NCI-H2227 treated with DMSO at 0.1 percent for 48 hours (cell line): Measurements from ENCODE around the gene C1orf141.
"Not testable (repeated sequence)": the region's sequence is repeated elsewhere in the genome, so short reads cannot be mapped to it uniquely, and the experiment has no call there.

ENCODE experiments used
- DNase-seq: peaks from one replicate; lab custom pipeline; 2025; lab: John Stamatoyannopoulos, UW

C1orf141 gene

GRCh38 chr1:67142931-67143330 is 8.2 kb upstream of the C1orf141 start:
- no peak for DNase-seq

- DNase-seq, result not testable (repeated sequence)
Measured at GRCh38 chr1:67141832-67142231, 7.1 kb upstream of the C1orf141 start.

DNA sequence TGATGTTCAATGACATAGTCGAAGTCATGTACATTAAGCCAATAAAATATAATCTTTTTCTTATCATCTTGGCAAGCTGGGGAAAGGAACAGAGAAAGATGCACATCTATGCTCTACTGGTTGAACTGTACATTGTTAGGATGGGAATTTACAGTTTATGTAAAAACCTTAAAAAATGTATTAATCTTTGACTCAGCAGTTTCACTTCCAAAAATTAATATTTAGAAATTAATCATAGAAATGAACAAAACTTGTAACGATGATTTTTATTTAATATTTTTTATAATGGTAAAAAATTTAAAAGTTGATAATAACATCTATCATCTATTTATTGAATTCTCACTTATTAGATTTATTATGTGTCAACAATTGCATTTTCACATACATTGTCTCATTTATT is 5.7 kb upstream of the C1orf141 start:
- DNase-seq, result no peak

DNA sequence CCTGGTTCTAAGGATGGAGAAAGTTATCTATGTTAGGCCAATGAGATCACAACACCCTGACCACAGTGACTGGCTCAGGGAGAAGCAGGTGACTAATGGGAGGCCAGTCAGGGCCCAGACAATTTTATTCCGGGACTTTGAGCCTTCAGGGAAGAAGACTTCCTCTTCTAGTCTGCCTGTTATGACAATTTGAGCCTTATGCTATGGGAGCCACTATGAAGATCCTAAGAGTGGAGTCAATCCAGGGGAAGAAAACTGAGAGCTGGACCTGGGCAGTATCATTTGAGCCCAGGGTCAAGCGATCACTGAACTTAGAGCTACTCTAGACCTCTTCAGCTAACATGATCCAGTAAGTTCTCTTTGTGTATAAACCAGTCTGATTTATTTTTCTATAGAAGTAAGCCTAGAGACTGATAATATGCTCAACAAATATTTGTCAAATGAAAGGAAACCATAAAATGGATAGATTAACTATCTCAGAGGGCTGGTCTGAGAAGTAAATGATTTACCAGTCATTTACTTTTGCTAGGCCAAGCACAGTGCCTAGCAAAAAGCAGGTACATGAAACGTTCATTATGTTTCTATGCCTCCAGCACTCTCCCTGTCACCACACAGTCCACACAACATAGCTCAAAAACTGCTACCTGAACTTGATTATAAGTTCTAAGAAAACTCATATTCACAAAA is 4.2 kb upstream of the C1orf141 start:
- DNase-seq, result no peak

DNA sequence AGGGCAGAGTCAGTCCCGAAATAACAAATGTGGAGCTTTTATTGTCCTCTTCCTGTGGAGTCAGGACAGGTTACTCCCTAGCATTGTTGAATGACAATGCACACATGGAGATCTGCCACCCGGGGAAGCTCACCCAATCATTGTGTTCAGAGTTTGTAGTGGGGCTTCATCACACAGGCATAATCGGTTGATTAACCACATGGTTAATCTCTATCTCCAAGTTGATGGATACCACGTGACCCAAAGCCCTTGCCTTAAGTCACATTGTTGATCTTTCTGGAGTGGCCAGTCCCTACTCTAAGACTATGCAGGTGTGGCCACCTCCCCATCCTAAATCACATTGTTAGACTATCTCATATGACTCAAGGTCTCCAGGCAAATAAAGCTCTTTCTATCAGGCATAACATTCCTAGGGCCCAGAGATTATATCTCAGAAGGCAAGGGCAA is 2.6 kb upstream of the C1orf141 start:
- DNase-seq, result no peak

DNA sequence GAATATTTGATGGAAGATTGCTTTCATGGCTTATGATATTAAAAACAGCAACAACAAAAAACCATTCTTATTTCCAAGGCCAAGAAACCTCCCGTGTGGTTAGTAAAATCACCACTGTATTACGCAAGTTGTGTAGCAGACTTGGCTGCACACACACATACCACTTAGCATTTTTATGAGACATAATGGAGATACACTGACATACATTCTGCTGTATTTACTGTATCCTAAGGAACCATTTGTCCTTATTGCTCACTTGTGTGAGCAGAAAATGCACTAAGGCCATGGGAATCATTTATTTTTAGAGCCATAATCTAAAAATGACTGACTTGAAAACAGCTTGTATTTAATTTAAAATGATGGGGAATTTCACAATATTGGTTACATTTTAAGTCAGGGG is 584 bp upstream of the C1orf141 start:
- DNase-seq, result no peak

DNA sequence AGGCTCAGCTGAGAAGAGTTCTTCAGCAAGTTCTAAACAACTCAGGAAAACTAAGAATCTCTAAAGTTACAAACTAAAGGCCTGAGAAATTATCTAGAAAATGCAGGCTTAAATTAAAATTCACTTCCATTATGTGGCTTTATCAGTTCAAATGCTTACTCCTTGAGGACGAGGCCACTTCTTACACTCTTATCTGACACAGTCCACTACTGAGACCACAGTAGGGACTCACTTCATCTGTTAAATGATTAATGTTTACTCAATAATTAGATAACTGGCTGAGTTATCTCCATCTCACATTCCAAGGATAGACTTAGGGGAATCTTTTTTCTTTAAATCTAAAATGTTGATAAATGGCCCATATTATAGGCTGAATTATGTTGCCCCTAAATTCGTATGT is 1.6 kb downstream of the C1orf141 start:
- DNase-seq, result no peak

DNA sequence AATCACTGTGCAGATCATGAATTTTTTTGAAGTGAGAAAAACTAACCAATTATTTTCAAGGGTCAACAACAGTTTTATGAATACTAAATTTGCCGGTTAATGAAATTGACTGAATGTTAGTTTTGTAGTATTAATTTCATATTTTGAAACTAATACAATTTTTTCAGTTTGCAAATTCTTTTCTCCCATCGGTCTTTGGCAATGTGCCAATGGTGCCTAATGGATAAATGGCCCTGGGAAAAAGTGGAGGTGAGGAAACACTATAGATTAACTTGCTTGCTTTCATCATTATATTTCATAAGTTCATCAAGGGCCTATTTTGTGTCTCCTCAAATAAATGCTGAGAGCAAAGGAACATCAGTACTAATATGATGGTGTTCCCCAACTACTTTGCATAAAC is 4.1 kb downstream of the C1orf141 start:
- DNase-seq, result no peak

DNA sequence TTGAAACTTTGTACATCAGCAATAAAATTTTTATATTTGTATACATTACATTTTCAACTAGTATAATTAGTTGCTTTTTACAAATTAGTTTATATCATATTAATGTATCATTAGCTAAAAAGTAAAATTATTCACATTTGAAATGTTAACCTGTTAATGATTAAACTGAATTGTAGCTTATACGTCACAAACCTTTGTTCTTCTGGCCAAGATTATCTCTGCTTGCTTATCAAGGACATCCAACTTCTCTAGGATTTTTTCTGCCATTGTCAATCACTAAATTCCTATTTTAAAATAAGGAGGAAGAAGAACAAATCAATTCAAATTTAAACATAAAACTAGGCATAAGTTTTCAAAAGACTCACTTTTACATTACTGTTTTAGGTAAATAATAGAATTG is 7.8 kb downstream of the C1orf141 start:
- DNase-seq, result no peak

DNA sequence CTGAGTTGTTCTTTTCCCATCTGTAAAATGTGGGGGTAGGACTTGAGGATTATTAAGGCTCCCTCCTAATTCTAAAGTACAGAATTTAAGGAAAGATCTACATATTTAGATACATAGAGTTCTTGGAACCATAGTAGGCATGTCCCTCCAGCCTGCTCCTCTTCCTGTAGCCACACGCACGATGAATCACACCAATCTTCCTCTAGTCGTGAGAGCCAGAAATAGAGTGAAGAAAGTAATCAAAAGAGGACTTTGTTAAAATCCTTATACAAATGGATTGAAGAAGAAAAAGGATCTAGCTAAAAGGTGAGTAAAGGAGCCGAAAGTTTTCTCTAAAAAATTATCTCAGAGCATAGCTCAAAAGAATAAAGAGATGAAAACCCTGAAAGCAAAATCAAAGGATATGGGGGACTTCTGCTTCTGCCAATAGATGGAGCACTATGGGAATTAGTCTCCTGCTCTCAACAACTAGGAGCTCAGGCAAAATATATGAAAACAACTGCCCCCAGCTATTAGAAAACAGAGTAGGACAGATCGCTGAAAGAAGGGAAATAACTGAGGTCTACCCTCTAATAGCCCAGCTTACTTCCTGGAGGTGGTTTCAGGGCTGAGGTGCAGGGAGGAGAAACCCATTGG is 8.5 kb downstream of the C1orf141 start:
- no peak for DNase-seq

GRCh38 chr1:67124455-67124854 is 10.3 kb downstream of the C1orf141 start:
- DNase-seq, result no peak

DNA sequence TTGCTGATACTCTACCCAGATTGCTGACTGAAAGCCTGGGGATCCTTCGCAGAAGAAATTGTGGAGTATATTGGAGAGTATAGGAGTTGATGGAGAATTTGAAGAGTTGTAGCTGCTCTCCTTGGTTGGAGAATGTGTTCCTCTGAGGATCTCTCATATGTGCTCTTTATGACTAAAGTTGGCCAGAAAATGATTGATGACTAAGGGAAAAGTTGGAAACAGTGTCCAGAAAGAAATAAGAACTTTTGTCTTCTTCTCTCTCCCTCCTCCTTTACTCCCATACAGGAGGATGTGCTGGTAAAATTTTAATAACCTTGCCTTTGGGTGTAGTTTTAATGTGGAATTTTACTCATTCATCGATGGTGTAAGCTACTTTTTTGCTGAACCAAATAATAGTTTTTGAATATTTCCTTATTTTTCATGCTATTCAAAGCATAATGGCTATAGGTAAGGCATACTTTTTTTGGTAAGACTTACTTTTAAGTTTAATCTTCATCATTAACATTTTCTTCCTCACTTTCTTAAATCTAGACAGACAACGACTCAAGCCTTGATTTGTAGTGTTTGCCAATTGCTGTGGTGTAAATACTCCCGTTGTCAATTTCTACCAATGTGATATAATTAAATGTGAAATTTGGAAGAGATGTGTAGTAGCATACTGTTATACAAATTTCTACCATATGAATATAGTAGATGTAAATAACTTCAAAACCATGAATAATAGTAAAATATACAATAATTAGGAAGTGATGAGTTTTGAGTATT is 13.7 kb downstream of the C1orf141 start:
- DNase-seq, result no peak

DNA sequence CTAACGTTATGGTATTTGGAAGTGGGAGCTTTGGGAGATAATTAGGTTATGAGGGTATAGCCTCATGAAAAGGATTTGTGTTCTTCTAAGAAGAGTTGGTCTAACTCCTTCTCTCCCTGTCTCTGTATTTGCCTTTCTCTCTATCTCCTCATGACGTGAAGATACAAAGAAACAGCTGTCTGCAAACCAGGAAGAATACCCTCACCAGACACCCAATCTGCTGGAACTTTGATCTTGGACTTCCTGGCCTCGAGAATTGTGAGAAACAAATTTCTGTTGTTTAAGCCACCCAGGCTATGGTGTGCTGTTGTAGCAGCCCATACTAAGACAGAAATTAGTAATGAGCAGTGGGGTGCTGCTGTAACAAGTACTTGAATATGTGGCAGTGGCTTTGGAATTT is 16.1 kb downstream of the C1orf141 start:
- no peak for DNase-seq

DNA sequence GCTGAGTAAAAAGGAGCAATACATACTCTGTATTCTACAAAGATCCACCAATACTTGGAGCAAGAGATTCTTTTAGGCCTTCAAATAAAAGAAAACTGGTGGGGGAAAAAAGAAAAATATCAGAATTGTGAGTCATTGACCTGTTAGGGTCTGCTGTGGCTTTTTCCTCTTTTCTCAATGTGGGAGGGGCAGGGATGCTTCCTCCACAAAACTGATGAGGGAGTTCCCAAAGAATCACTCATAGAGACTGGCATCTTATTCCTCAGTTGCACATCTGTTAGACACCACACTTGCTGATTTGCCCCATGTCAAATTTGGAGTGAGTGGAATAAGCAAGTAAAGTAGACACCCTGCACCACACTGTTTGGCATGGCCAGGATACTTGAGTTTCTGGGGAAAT is 16.6 kb downstream of the C1orf141 start:
- DNase-seq, result no peak

GRCh38 chr1:67114162-67114561 is 20.6 kb downstream of the C1orf141 start:
- DNase-seq, result no peak

DNA sequence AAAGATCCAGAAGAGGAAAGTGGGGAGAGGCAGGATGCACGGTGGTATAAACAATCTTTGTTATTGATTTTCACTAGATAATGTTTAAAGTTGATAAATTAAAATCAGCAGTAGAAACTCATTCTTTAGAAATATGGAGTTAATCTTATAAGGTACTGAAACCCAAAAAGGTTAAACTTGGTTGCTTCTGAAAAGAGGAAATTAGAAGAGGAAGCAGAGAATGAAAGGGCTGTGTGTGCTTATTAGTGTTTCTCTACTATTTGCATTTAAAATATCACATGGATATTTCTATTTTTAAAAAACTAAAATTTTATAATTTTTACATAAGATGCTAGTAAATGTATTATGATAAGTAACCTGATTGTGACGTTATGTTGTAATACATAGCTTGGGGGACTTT is 24.4 kb downstream of the C1orf141 start:
- DNase-seq, result no peak

GRCh38 chr1:67105508-67105907 is 29.3 kb downstream of the C1orf141 start:
- DNase-seq, result no peak

- no peak for DNase-seq
Measured at GRCh38 chr1:67103548-67103947, 31.2 kb downstream of the C1orf141 start.

GRCh38 chr1:67100833-67101232 is 33.9 kb downstream of the C1orf141 start:
- no peak for DNase-seq

- DNase-seq, result no peak
Measured at GRCh38 chr1:67097305-67097704, 37.5 kb downstream of the C1orf141 start.

DNA sequence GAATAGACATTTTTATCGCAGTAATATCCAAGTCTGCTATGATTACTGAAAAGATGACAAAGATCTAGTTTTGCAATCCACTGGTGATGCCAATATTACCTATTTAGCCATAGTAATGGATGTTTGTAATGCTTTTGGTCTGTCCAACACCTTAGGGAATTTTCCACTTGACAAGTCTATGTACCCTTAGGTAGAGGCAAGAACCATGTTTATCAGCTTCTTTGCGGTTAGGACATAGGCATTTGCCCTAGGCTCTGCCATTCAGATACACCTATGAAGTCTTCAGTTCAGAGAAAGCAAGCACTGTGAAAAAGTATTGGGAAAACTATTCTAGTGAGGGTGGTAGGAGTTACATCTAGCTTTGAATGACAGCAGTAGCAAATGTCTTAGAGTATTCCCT is 40.6 kb downstream of the C1orf141 start:
- no peak for DNase-seq

DNA sequence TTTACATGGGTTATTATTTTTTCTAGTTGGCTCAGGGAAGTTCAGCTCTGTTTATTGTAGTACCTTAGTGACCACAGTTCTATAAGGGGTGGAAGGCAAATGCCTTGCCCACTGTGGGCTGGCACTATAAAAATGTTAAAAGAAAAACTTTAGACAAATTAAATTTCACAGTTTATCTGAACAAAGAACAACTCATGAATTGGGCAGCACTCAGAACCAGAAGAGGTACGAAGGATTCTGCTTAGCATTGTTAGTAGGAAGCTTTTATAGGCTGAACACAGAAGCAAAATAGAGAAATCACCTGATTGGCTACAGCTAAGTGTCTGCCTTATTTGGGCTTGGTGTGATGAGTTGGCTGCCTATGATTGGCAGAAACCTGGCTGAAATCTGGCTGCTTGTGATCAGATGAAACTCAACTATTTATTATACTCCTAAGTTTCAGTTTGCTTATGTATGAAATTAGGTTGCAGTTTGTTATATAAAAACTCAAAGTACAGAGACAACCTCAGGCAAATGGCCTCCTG is 45.0 kb downstream of the C1orf141 start:
- no peak for DNase-seq

DNA sequence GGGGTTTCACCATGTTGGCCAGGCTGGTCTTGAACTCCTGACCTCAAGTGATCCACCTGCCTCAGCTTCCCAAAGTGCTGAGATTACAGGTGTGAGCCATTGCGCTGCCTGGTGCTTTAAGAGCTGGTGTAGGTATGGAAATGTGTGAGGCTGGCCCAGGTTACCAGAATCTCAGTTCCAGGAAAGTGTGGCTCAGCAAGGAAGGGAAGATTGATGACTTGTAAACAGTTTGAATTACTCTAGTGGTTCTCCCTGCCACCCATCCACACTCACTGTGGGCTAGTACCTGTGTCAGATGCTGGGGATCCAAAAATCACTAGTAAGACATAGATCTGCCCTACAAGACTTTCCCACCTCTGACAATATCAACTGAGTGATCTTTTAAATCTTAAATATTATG is 46.3 kb downstream of the C1orf141 start:
- no peak for DNase-seq
